Adrenal gland (tissue), 12 donors: ENCODE results near the gene HGS. TPM values are rescaled to one million over a fixed set of nuclear protein-coding genes. Genes with fewer than 3 reads are reported as not detected.
A peak's percentile ranks its signal among the peaks of the same experiment; 100 is the strongest.

Experiments used
- DNase-seq, 7 donors: peaks; one replicate each; pipeline ENCODE4 v3.0.0-alpha.2; 2019 to 2020
- H3K27ac ChIP-seq, 5 donors: fragments of 200-600 bp; sonication (generic) in 4 of 5; 1 replicate in 3 of 5; 2 replicates in 2 of 5; pipeline versions ENCODE4 v1.5.1 to v1.8.0; 2016 to 2020; ENCODE audit warnings: mild to moderate bottlenecking in 1 of 5
- H3K27me3 ChIP-seq: fragments of 200-600 bp; 2 replicates; pipeline ENCODE4 v1.8.0; 2021
- H3K36me3 ChIP-seq, 2 donors: fragments of 200-600 bp; replicated peaks in 1 of 2; 1 replicate in 1 of 2; 2 replicates in 1 of 2; pipeline versions ENCODE4 v1.5.1 to v1.8.0; 2018 to 2022
- H3K4me1 ChIP-seq, 2 donors: fragments of 200-600 bp; replicated peaks in 1 of 2; 1 replicate in 1 of 2; 2 replicates in 1 of 2; pipeline versions ENCODE4 v1.5.1 to v1.8.0; 2018 to 2021
- H3K4me3 ChIP-seq, 4 donors: fragments of 200-600 bp; sonication (generic) in 3 of 4; one replicate each; pipeline ENCODE4 v1.5.1; 2016 to 2018
- H3K9me3 ChIP-seq, 3 donors: fragments of 200-600 bp; sonication (generic) in 1 of 3; replicated peaks in 1 of 3; 1 replicate in 2 of 3; 2 replicates in 1 of 3; pipeline versions ENCODE4 v1.5.1 to v1.8.0; 2016 to 2021
- CTCF ChIP-seq, 6 experiments: fragments of 450-650 bp in 4 of 6; fragments of 200-600 bp in 2 of 6; sonication (generic) in 1 of 6; IDR thresholded peaks; 1 replicate in 5 of 6; 2 replicates in 1 of 6; pipeline versions ENCODE4 v1.5.1 to v1.8.0; 2016 to 2021; ENCODE audit warnings: antibody characterized with exemption in 6 of 6, mild to moderate bottlenecking in 2 of 6, moderate library complexity in 1 of 6
- POLR2A ChIP-seq, 2 donors: fragments of 450-650 bp; IDR thresholded peaks; one replicate each; pipeline ENCODE4 v1.6.1; 2017; ENCODE audit warnings: antibody characterized with exemption in 2 of 2, mild to moderate bottlenecking in 2 of 2, moderate library complexity in 1 of 2
- WGBS, 4 donors: extraction: QIAGEN DNeasy Blood & Tissue Kit in 2 of 4; methylation state at CpG; one replicate each; pipeline versions ENCODE4 v1.1.5 to v1.1.7; 2013 to 2017; 5-methylcytosine and 5-hydroxymethylcytosine counted together
- intact Hi-C, 2 donors: fragments of 100-400 bp; cut with DNase I; formaldehyde crosslinking; loops; one replicate each; pipeline versions ENCODE4 v1.14.1 to v1.15.0; 2022 to 2023
- polyA plus RNA-seq, 3 donors: library from polyadenylated mRNA; stranded (reverse); fragments of 200-250 nt in 2 of 3; fragments of 350-450 nt in 1 of 3; fragmentation: Illumina TruSeq in 1 of 3; extraction: RNeasy Lipid Tissue Mini Kit (QIAGEN cat#74804) in 1 of 3; gene quantifications; one replicate each; pipeline ENCODE4 v1.2.3, GENCODE V29; 2013 to 2014
- total RNA-seq, 9 donors: library from RNA; depleted of rRNA in 4 of 9; stranded (reverse); fragments of >200 nt in 4 of 9; fragments of 120-200 nt in 1 of 9; fragmentation: NEBNext Ultra II Directional in 1 of 9; extraction: Animal tissue kit (Norgen Biotek cat#: 25700) in 1 of 9; gene quantifications; one replicate each; pipeline versions ENCODE4 v1.1.0 to v1.2.4, GENCODE V29; 2013 to 2023
- donor health status: healthy with polysubstance abuse.
- donor health status: Bipolar disorder and iron deficiency.
- donor health status: DM: yes; HTN: yes; CAD: no.
- donor health status: DM: no; HTN: no; CAD: no.
- donor health status: DM: no; HTN: no; CAD: no.
- donor health status: DM: yes; HTN: yes; CAD: no.

HGS gene
- total and polyA plus RNA-seq, 12 donors = 51.7 to 384 (median 104) TPM

- TF ChIP-seq POLR2A (IDR thresholded peaks at IDR 0.05) (no peak), CTCF (IDR thresholded peaks at IDR 0.05) (no peak)
- Histone ChIP-seq H3K27ac (peak overlapping the region; percentile 82 to 100 (median 92)), H3K36me3 (no peaks in the 10 kb centered on the region), H3K9me3 (no peaks in the 10 kb centered on the region), H3K4me1 (peaks cover 10 to 36% of the 10 kb centered on the region in 2 donors), H3K27me3 (no peaks in the 10 kb centered on the region), H3K4me3 (peak overlapping the region in 3 of 4 donors; percentile 81 to 100 (median 89))
- peak in 4 of 7 donors; percentile 68 to 79 (median 72) for DNase-seq
- intact Hi-C loops = no loop called here
- WGBS, 4 donors = 21 to 40% (median 28%) methylated on average over 15 to 18 of the region's 18 CpGs
Measured at GRCh38 chr17:81635973-81636504, 47.8 kb upstream of the HGS start.

GRCh38 chr17:81636505-81637288 lies 47.1 kb upstream of the HGS start, which contains the start of the genes NPLOC4 and TSPAN10:
Gene NPLOC4 (minus strand): TSS chr17:81637112. CDS start chr17:81636930, 182 bp downstream.
Gene TSPAN10 (plus strand): TSS chr17:81637196. CDS start chr17:81642413, 5,217 bp downstream.
- TF ChIP-seq CTCF (IDR thresholded peaks at IDR 0.05) = peak in 1 of 6 experiments; percentile 11
- TF ChIP-seq POLR2A (IDR thresholded peaks at IDR 0.05) = peak; percentile 96 to 97
- intact Hi-C loops = no loop called here

GRCh38 chr17:81638683-81639082 lies 45.1 kb upstream of the HGS start:
- H3K4me1 ChIP-seq = peaks cover 10 to 31% of the 10 kb centered on the region in 2 donors
- TF ChIP-seq CTCF (IDR thresholded peaks at IDR 0.05) (no peak), POLR2A (IDR thresholded peaks at IDR 0.05) (no peak)
- H3K27me3 ChIP-seq = no peaks in the 10 kb centered on the region
- DNase-seq = no peak
- H3K9me3 ChIP-seq = no peaks in the 10 kb centered on the region
- intact Hi-C loops = no loop called here
- H3K4me3 ChIP-seq = no peak overlapping the region
- H3K27ac ChIP-seq = no peak overlapping the region
- H3K36me3 ChIP-seq = no peaks in the 10 kb centered on the region
- 58 to 79% (median 74%) methylated on average over 4 of the region's 4 CpGs for WGBS, 4 donors

More at GRCh38 chr17:81636505-81637288, 47.1 kb upstream of the HGS start, which contains the start of the genes NPLOC4 and TSPAN10:
- H3K4me1 ChIP-seq = peaks cover 10 to 36% of the 10 kb centered on the region in 2 donors
- H3K27ac ChIP-seq = peak within 1 kb of the TSS; percentile 82 to 100 (median 92)
- H3K27me3 ChIP-seq = no peaks in the 10 kb centered on the region
- peak; percentile 85 to 91 (median 88) for DNase-seq
- H3K36me3 ChIP-seq = no peaks in the 10 kb centered on the region
- H3K9me3 ChIP-seq = no peaks in the 10 kb centered on the region
- H3K4me3 ChIP-seq = peak within 1 kb of the TSS; percentile 18 to 100 (median 85)
- WGBS, 4 donors = 0 to 2% (median 1%) methylated on average over 7 to 77 of the region's 77 CpGs

GRCh38 chr17:81640011-81640410 lies 43.8 kb upstream of the HGS start:
- Histone ChIP-seq H3K27ac (no peak overlapping the region), H3K4me1 (peaks cover 10 to 18% of the 10 kb centered on the region in 2 donors), H3K9me3 (no peaks in the 10 kb centered on the region), H3K36me3 (no peaks in the 10 kb centered on the region), H3K4me3 (no peak overlapping the region), H3K27me3 (no peaks in the 10 kb centered on the region)
- no peak for DNase-seq
- WGBS, 4 donors = 85 to 95% (median 92%) methylated on average over 8 to 9 of the region's 9 CpGs
- intact Hi-C loops = no loop called here
- TF ChIP-seq CTCF (IDR thresholded peaks at IDR 0.05) (no peak), POLR2A (IDR thresholded peaks at IDR 0.05) (no peak)
